Keratinocyte (primary cell): ENCODE data around the gene PIGS.

ENCODE experiments used
- EZH2 ChIP-seq: IDR thresholded peaks from one replicate; pipeline ENCODE4 v1.6.1; 2012; ENCODE audit warnings: inconsistent platforms, mild to moderate bottlenecking, low read length, moderate library complexity
- TF ChIP-seq, protein P1 (sequence below), 3 experiments: IDR thresholded peaks in 1 of 3; conservative IDR thresholded peaks in 1 of 3; optimal IDR thresholded peaks in 1 of 3; 2 replicates in 2 of 3; 3 replicates in 1 of 3; pipeline versions ENCODE3 to v1.5.1; 2011; ENCODE audit warnings: low read length in 3 of 3, mild to moderate bottlenecking in 3 of 3, moderate library complexity in 2 of 3, control low read depth in 1 of 3, inconsistent platforms in 1 of 3; ENCODE audit not compliant: insufficient read depth in 2 of 3; ENCODE audit errors: extremely low read depth in 1 of 3

DNA sequence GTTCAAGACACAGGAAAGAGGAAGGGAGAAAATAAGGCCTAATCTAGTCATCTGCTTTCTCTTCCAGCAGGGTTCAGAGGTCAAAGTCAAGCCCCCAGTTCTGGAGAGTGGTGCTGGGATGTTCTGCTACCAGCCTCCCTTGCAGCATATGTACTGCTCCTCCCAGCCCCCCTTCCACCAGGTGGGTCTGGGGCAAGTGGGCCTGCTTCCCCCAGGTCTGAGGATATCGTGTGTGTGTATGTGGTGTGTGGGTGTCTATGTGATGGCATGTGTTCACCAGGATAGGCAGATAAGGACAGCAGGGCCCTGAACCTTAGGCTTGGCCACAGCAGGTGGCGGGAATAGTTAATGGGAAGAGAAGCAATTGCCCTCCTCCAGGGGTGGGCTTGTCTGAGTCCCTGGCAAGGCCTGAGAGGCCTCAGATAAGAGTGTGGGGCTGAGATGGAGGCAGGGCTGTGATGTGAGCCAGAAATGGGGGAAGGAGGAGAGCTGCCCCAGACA is 44.1 kb downstream of the PIGS start:
- TF ChIP-seq, protein P1, sequence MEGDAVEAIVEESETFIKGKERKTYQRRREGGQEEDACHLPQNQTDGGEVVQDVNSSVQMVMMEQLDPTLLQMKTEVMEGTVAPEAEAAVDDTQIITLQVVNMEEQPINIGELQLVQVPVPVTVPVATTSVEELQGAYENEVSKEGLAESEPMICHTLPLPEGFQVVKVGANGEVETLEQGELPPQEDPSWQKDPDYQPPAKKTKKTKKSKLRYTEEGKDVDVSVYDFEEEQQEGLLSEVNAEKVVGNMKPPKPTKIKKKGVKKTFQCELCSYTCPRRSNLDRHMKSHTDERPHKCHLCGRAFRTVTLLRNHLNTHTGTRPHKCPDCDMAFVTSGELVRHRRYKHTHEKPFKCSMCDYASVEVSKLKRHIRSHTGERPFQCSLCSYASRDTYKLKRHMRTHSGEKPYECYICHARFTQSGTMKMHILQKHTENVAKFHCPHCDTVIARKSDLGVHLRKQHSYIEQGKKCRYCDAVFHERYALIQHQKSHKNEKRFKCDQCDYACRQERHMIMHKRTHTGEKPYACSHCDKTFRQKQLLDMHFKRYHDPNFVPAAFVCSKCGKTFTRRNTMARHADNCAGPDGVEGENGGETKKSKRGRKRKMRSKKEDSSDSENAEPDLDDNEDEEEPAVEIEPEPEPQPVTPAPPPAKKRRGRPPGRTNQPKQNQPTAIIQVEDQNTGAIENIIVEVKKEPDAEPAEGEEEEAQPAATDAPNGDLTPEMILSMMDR (optimal IDR thresholded peaks at IDR 0.05 in 1 of 3, IDR thresholded peaks at IDR 0.05 in 1 of 3, conservative IDR thresholded peaks at IDR 0.05 in 1 of 3; ENCODE audit: extremely low read depth in 1 of 3, insufficient read depth in 2 of 3, low read length in 3 of 3), result no peak
- TF ChIP-seq EZH2, result no peak
